OCI-LY1 (cell line): ENCODE data around the gene WFDC9.
"Not testable (repeated sequence)": the region's sequence is repeated elsewhere in the genome, so short reads cannot be mapped to it uniquely, and the experiment has no call there.

Source experiments
- H2AFZ ChIP-seq: fragments of 200-600 bp; sonication (generic), shearing (Covaris generic); 2 replicates; pipeline ENCODE4 v1.6.0; 2014; ENCODE audit warnings: antibody characterized with exemption, mild to moderate bottlenecking, low read length
- H3F3A ChIP-seq: fragments of 200-600 bp; sonication (generic), shearing (Covaris generic); 2 replicates; pipeline ENCODE4 v1.6.0; 2014; ENCODE audit warnings: mild to moderate bottlenecking, antibody characterized with exemption, low read length, moderate library complexity; ENCODE audit not compliant: insufficient read depth
- H3K27ac ChIP-seq: fragments of 200-600 bp; sonication (generic); 2 replicates; pipeline ENCODE4 v1.5.1; 2014; ENCODE audit warnings: low read length, mixed run types, mild to moderate bottlenecking, low read depth; ENCODE audit not compliant: poor library complexity, severe bottlenecking
- H3K27me3 ChIP-seq: fragments of 200-600 bp; sonication (generic); 2 replicates; pipeline ENCODE4 v1.6.0; 2014; ENCODE audit warnings: antibody characterized with exemption, mild to moderate bottlenecking, low read length, moderate library complexity; ENCODE audit not compliant: insufficient read depth
- H3K36me3 ChIP-seq: fragments of 200-600 bp; sonication (generic); 2 replicates; pipeline ENCODE4 v1.6.1; 2014; ENCODE audit warnings: mild to moderate bottlenecking, antibody characterized with exemption, low read length, moderate library complexity, mixed read lengths; ENCODE audit not compliant: insufficient read depth
- H3K4me1 ChIP-seq: fragments of 200-600 bp; sonication (generic); 2 replicates; pipeline ENCODE4 v1.5.1; 2014; ENCODE audit warnings: mild to moderate bottlenecking, low read length, moderate library complexity; ENCODE audit not compliant: insufficient read depth, severe bottlenecking
- H3K4me2 ChIP-seq: fragments of 200-600 bp; sonication (generic), shearing (Covaris generic); 2 replicates; pipeline ENCODE4 v1.6.1; 2014; ENCODE audit warnings: low read length
- H3K4me3 ChIP-seq: fragments of 200-600 bp; sonication (generic); 2 replicates; pipeline ENCODE4 v1.5.1; 2014; ENCODE audit warnings: low read length, low read depth, mild to moderate bottlenecking, mixed read lengths; ENCODE audit not compliant: poor library complexity, severe bottlenecking
- H3K79me2 ChIP-seq: fragments of 200-600 bp; shearing (Covaris generic); 2 replicates; pipeline ENCODE4 v1.6.1; 2016; ENCODE audit warnings: mixed run types, low read length, mixed read lengths; ENCODE audit not compliant: insufficient read depth
- H3K9ac ChIP-seq: fragments of 200-600 bp; sonication (generic), shearing (Covaris generic); 2 replicates; pipeline ENCODE4 v1.6.1; 2014; ENCODE audit warnings: mild to moderate bottlenecking, low read length, mixed read lengths
- H3K9me2 ChIP-seq: fragments of 200-600 bp; sonication (generic), shearing (Covaris generic); 2 replicates; pipeline ENCODE4 v1.6.1; 2014; ENCODE audit warnings: low read depth, mild to moderate bottlenecking, low read length, mixed read lengths
- H3K9me3 ChIP-seq: fragments of 200-600 bp; shearing (Covaris generic); 2 replicates; pipeline ENCODE4 v1.6.1; 2014; ENCODE audit warnings: low read length, mixed read lengths
- H4K20me1 ChIP-seq: fragments of 200-600 bp; sonication (generic), shearing (Covaris generic); 2 replicates; pipeline ENCODE4 v1.6.0; 2016; ENCODE audit warnings: mild to moderate bottlenecking, low read length; ENCODE audit not compliant: insufficient read depth
- CTCF ChIP-seq: fragments of 200-600 bp; sonication (generic), shearing (Covaris generic); IDR thresholded peaks from 2 replicates; pipeline ENCODE4 v1.5.1; 2017; ENCODE audit warnings: mild to moderate bottlenecking, antibody characterized with exemption, low read length, moderate library complexity, mixed read lengths
- EZH2 ChIP-seq: fragments of 200-600 bp; sonication (generic), shearing (Covaris generic); IDR thresholded peaks from 2 replicates; pipeline ENCODE4 v1.8.0; 2017; ENCODE audit warnings: borderline replicate concordance, mixed run types, mild to moderate bottlenecking, antibody characterized with exemption, low read length, moderate library complexity, mixed read lengths

WFDC9 gene

DNA sequence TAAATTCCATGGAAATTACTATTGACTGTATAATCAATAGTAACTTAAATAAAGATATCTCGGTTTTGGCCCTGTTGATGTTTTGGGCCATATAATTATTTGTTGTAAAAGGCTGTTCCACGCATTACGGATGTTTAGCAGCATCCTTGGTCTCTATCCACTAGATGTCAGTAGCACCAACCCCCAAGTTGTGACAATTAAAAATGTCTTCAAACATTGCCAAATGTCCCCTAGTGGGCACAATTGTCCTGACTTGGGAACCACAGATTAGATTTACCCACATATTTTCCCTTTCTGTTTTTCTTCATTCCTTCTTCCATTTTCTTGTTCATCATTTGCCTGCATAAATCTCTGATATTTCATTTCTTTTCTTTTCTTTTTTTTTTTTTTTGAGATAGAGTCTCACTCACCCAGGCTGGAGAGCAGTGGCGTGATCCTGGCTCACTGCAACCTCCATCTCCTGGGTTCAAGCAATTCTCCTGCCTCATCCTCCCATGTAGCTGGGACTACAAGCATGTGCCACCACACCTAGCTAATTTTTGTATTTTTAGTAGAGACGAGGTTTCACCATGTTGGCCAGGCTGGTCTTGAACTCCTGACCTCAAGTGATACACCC, 38.4 kb downstream of the WFDC9 start:
- Histone ChIP-seq H3K4me3 (no peak overlapping the region), H2AFZ (no peak overlapping the region), H3K9ac (no peak overlapping the region), H3K79me2 (no peaks in the 10 kb centered on the region), H3K9me2 (no peaks in the 10 kb centered on the region), H3K36me3 (no peaks in the 10 kb centered on the region), H4K20me1 (no peaks in the 10 kb centered on the region), H3F3A (no peaks in the 10 kb centered on the region), H3K9me3 (no peaks in the 10 kb centered on the region), H3K4me1 (no peaks in the 10 kb centered on the region), H3K4me2 (no peak overlapping the region), H3K27me3 (no peaks in the 10 kb centered on the region; the same call in 1 of the 2 replicates), H3K27ac (no peak overlapping the region)
- peak; percentile 86 for TF ChIP-seq CTCF
- no peak for TF ChIP-seq EZH2

- H3K27ac ChIP-seq: no peak overlapping the region
- H3K9me2 ChIP-seq: no peaks in the 10 kb centered on the region
- no peaks in the 10 kb centered on the region for H3K79me2 ChIP-seq
- no peak overlapping the region for H2AFZ ChIP-seq
- no peak for TF ChIP-seq EZH2
- no peak for TF ChIP-seq CTCF
- no peaks in the 10 kb centered on the region for H3K27me3 ChIP-seq
- no peaks in the 10 kb centered on the region for H3K36me3 ChIP-seq
- no peaks in the 10 kb centered on the region for H4K20me1 ChIP-seq
- H3K4me2 ChIP-seq: no peak overlapping the region
- H3K9ac ChIP-seq: no peak overlapping the region
- no peaks in the 10 kb centered on the region for H3F3A ChIP-seq
- no peaks in the 10 kb centered on the region for H3K9me3 ChIP-seq
- H3K4me1 ChIP-seq: no peaks in the 10 kb centered on the region
- no peak overlapping the region for H3K4me3 ChIP-seq
Measured at GRCh38 chr20:45589725-45590124, 41.4 kb downstream of the WFDC9 start.

DNA sequence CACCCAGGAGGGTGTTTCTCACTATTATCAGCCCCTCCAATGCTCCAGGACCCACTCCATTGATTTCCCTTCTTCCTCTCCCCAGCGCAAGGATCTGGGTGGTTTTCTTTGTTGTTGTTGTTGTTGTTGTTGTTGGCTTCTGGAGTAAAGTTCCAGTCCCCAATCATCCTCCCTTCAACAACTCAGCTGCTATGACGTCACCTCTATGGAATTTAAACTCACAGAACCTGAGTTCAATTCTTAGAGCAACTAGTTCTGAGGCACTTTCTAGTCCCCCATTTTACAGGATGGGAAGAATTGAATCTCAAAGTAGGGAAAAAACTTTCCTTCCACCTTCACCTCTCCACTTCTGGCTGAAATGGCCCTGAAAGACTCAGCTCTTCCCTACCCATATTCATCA, 42.3 kb downstream of the WFDC9 start:
- H3K4me3 ChIP-seq: no peak overlapping the region

GRCh38 chr20:45585986-45586385, 45.1 kb downstream of the WFDC9 start:
- not testable (repeated sequence) for H3K4me2 ChIP-seq, H3K4me1 ChIP-seq, H3K9ac ChIP-seq, H2AFZ ChIP-seq, H3K36me3 ChIP-seq, H3K9me3 ChIP-seq, H3K27ac ChIP-seq, H3F3A ChIP-seq, H3K4me3 ChIP-seq, H3K9me2 ChIP-seq, H3K79me2 ChIP-seq, H4K20me1 ChIP-seq, H3K27me3 ChIP-seq

More for the DNA sequence above, 42.3 kb downstream of the WFDC9 start:
- no peaks in the 10 kb centered on the region for H3K9me2 ChIP-seq
- H4K20me1 ChIP-seq: no peaks in the 10 kb centered on the region
- H3K4me2 ChIP-seq: no peak overlapping the region
- no peaks in the 10 kb centered on the region for H3K36me3 ChIP-seq
- no peaks in the 10 kb centered on the region for H3K9me3 ChIP-seq
- no peak for TF ChIP-seq CTCF
- H2AFZ ChIP-seq: no peak overlapping the region
- H3K27me3 ChIP-seq: no peaks in the 10 kb centered on the region
- H3K4me1 ChIP-seq: no peaks in the 10 kb centered on the region
- no peaks in the 10 kb centered on the region for H3F3A ChIP-seq
- no peak overlapping the region for H3K9ac ChIP-seq
- H3K27ac ChIP-seq: no peak overlapping the region
- no peaks in the 10 kb centered on the region for H3K79me2 ChIP-seq

DNA sequence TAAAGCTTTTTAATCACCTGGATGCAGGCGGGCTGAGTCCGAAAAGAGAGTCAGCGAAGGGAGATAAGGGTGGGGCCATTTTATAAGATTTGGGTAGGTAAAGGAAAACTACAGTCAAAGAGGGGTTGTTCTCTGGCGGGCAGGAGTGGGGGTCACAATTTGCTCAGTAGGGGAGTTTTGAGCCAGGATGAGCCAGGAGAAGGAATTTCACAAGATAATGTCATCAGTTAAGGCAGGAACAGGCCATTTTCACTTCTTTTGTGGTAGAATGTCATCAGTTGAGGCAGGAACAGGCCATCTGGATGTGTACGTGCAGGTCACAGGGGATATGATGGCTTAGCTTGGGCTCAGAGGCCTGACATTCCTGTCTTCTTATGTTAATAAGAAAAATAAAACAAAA, 46.8 kb downstream of the WFDC9 start:
- H3K9me2 ChIP-seq, H3F3A ChIP-seq, H3K9me3 ChIP-seq, H3K9ac ChIP-seq, H3K27ac ChIP-seq, H4K20me1 ChIP-seq, H3K79me2 ChIP-seq, H3K4me1 ChIP-seq, H3K4me3 ChIP-seq, H3K4me2 ChIP-seq, H3K36me3 ChIP-seq, H3K27me3 ChIP-seq, H2AFZ ChIP-seq: not testable (repeated sequence)
